ENCODE measurements around the gene FAM3C. TPM values are rescaled to one million over a fixed set of nuclear protein-coding genes. Genes with fewer than 3 reads are reported as not detected.

The FAM3C gene
- total and polyA plus RNA-seq, 2 of the 8 experiments (the other 6 are each of a cell fraction or from before 2014, with no cell fraction given): 27.0 to 77.7 TPM

- H2AFZ ChIP-seq (ENCODE audit: low read length): no peak overlapping the region
- H3K27me3 ChIP-seq (replicated peaks in 1 of 4; ENCODE audit: control insufficient read depth in 3 of 4, extremely low read depth in 1 of 4, insufficient read depth in 3 of 4, low read length in 3 of 4): no peaks in the 10 kb centered on the region
- no peak overlapping the region for H4K5ac ChIP-seq (ENCODE audit: insufficient read length, low read depth, low read length)
- no peaks in the 10 kb centered on the region for H3K79me1 ChIP-seq (ENCODE audit: low read depth, low read length)
- H3K4me3 ChIP-seq (ENCODE audit: extremely low read depth in 1 of 4, insufficient read depth in 2 of 4, low read depth in 3 of 4, low read length in 4 of 4): no peak overlapping the region
- no peak overlapping the region for H2BK15ac ChIP-seq (ENCODE audit: low read length)
- no peak overlapping the region for H4K91ac ChIP-seq (replicated peaks; ENCODE audit: insufficient read length, low read length)
- no peak overlapping the region for H2BK120ac ChIP-seq (replicated peaks; ENCODE audit: low read depth, low read length)
- CTCF ChIA-PET (ENCODE audit: partially characterized antibody): no interaction called here
- H2BK5ac ChIP-seq (ENCODE audit: low read depth, low read length): no peak overlapping the region
- no peaks in the 10 kb centered on the region for H3K23me2 ChIP-seq (ENCODE audit: low read depth, low read length)
- no peak overlapping the region for H3K23ac ChIP-seq (ENCODE audit: insufficient read length)
- no peaks in the 10 kb centered on the region for H3K9me3 ChIP-seq (ENCODE audit: insufficient read depth in 2 of 2, low read depth in 1 of 2, low read length in 1 of 2)
- H3K18ac ChIP-seq (ENCODE audit: extremely low read depth, low read length): no peak overlapping the region
- FAIRE-seq (no peak), DNase-seq (ENCODE audit: low read depth in 1 of 2, low spot score in 2 of 2) (no peak)
- no peaks in the 10 kb centered on the region for H3K4me1 ChIP-seq (replicated peaks in 1 of 4; ENCODE audit: control insufficient read depth in 3 of 4, insufficient read depth in 4 of 4, low read length in 3 of 4)
- WGBS, 2 experiments (ENCODE audit: extremely low coverage in 1 of 2, insufficient coverage in 1 of 2, insufficient read length in 1 of 2, insufficient replicate concordance in 2 of 2, low coverage in 1 of 2, low lambda C conversion rate in 2 of 2, missing lambda C conversion rate in 1 of 2): 94% methylated on average over 4 of the region's 4 CpGs; no CpG with 5 or more reads in 1 of the 2 experiments
- POLR2A ChIA-PET (ENCODE audit: partially characterized antibody): interaction anchor here (1.4 kb wide), 1 partner anchor 9 kb away, joined by 4 read pairs; no protein-coding TSS in a partner anchor
- H3K36me3 ChIP-seq (ENCODE audit: control insufficient read depth in 2 of 4, insufficient read depth in 4 of 4, low read length in 3 of 4): no peaks in the 10 kb centered on the region
- no peak overlapping the region for H3K27ac ChIP-seq (ENCODE audit: low read depth, low read length)
- no peak overlapping the region for H2AK5ac ChIP-seq (ENCODE audit: low read depth, low read length)
- no peak overlapping the region for H4K8ac ChIP-seq (ENCODE audit: extremely low read depth, insufficient read depth, low read length)
- no peaks in the 10 kb centered on the region for H3K79me2 ChIP-seq (ENCODE audit: control insufficient read depth in 1 of 2, insufficient read depth in 2 of 2, low read length in 2 of 2)
- no peak overlapping the region for H2BK20ac ChIP-seq (ENCODE audit: low read length)
- H3K56ac ChIP-seq (replicated peaks; ENCODE audit: insufficient read length, low read depth, low read length): no peak overlapping the region
- no peak overlapping the region for H3K9ac ChIP-seq (replicated peaks in 1 of 4; ENCODE audit: extremely low read depth in 1 of 4, low read depth in 3 of 4, low read length in 3 of 4)
- H3K4me2 ChIP-seq (ENCODE audit: insufficient read depth in 1 of 2, low read depth in 2 of 2, low read length in 2 of 2): no peak overlapping the region
- no peak overlapping the region for H3K4ac ChIP-seq (replicated peaks; ENCODE audit: insufficient read length, low read depth, low read length)
- H3K14ac ChIP-seq (ENCODE audit: insufficient read length): no peak overlapping the region
- no peaks in the 10 kb centered on the region for H4K20me1 ChIP-seq (replicated peaks in 1 of 2; ENCODE audit: control insufficient read depth in 1 of 2, insufficient read depth in 2 of 2, low read length in 2 of 2)
- H2BK12ac ChIP-seq (ENCODE audit: low read depth, low read length): no peak overlapping the region
- TF ChIP-seq CHD2 (IDR thresholded peaks at IDR 0.05; ENCODE audit: low read length) (no peak), ATF2 (IDR thresholded peaks at IDR 0.05; ENCODE audit: low read length) (no peak), RXRA (IDR thresholded peaks at IDR 0.05; ENCODE audit: insufficient read depth, low read depth, low read length) (no peak), POU5F1 (IDR thresholded peaks at IDR 0.05; ENCODE audit: low read depth, low read length) (no peak), GTF2F1 (IDR thresholded peaks at IDR 0.05; ENCODE audit: borderline replicate concordance, low read depth, low read length) (no peak), KDM1A (IDR thresholded peaks at IDR 0.05; ENCODE audit: borderline replicate concordance, low read length) (no peak), RAD21 (IDR thresholded peaks at IDR 0.05 in 1 of 2, conservative IDR thresholded peaks at IDR 0.05 in 1 of 2; ENCODE audit: low read depth in 2 of 2, low read length in 2 of 2) (no peak), SAP30 (IDR thresholded peaks at IDR 0.05; ENCODE audit: insufficient read depth, insufficient replicate concordance, low read length) (no peak), SIRT6 (IDR thresholded peaks at IDR 0.05; ENCODE audit: low read length) (no peak), TAF1 (IDR thresholded peaks at IDR 0.05; ENCODE audit: low read depth, low read length) (no peak), NANOG (IDR thresholded peaks at IDR 0.05; ENCODE audit: insufficient read depth, low read depth, low read length, poor library complexity, severe bottlenecking) (no peak), HDAC6 (IDR thresholded peaks at IDR 0.05; ENCODE audit: low read depth, low read length) (no peak)
These were observed 32.9 kb upstream of the FAM3C start for GRCh38 chr7:121428855-121429489.
